ENCODE data around the gene ATE1. TPM values are rescaled to one million over a fixed set of nuclear protein-coding genes. Genes with fewer than 3 reads are reported as not detected.
A peak's percentile ranks its signal among the peaks of the same experiment; 100 is the strongest.

Gene ATE1
- polyA plus RNA-seq, 2 of the 4 experiments (the other 2 are of a cell fraction): 27.2 to 58.8 TPM

DNA sequence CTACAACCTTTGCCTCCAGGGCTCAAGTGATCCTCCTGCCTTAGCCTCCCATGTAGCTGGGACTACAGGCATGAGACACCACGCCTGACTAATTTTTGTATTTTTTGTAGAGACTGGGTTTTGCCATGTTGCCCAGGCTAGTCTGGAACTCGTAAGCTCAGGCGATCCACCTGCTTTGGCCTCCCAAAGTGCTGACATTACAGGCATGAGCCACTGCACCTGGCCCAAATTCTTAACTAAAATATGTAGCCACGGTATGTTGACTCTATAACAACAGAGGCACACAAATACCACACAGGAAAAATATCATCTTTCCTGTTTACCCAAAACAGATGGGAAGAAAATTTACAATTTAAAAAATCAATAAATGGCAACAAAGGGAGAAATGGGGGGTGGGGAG lies 115.8 kb downstream of the ATE1 start:
- CTCF ChIA-PET: interaction anchor here (0.9 to 2.3 kb wide), 2 partner anchors 12 to 74 kb away, joined by 3 to 10 read pairs; no protein-coding TSS in a partner anchor
- no peak for DNase-seq (ENCODE audit: low read depth in 1 of 2, low spot score in 1 of 2)
- Histone ChIP-seq H3K4me3 (no peak overlapping the region), H3K9me3 (no peaks in the 10 kb centered on the region), H3K4me1 (no peaks in the 10 kb centered on the region), H3K27ac (no peak overlapping the region), H3K4me2 (no peak overlapping the region)
- POLR2A ChIA-PET: no interaction called here
- 72% methylated on average over 4 of the region's 4 CpGs for WGBS (ENCODE audit: missing lambda C conversion rate)
- no peak for FAIRE-seq
- no peak for ATAC-seq
- no peak for TF ChIP-seq BCL3 (IDR thresholded peaks at IDR 0.05)
- no peak for TF ChIP-seq BHLHE40 (IDR thresholded peaks at IDR 0.05; ENCODE audit: low read depth, low read length)
- TF ChIP-seq FOSL2 (IDR thresholded peaks at IDR 0.05): no peak
- TF ChIP-seq FOSL2 (CRISPR knock-in tag; IDR thresholded peaks at IDR 0.05): no peak
- TF ChIP-seq HEYL (CRISPR knock-in tag; IDR thresholded peaks at IDR 0.05): no peak
- no peak for TF ChIP-seq POLR2AphosphoS2 (conservative IDR thresholded peaks at IDR 0.05; ENCODE audit: low read length)
- TF ChIP-seq RAD21 (conservative IDR thresholded peaks at IDR 0.05 in 1 of 2, IDR thresholded peaks at IDR 0.05 in 1 of 2): no peak
- TF ChIP-seq RFX5 (IDR thresholded peaks at IDR 0.05): no peak
- no peak for TF ChIP-seq FOSB (CRISPR knock-in tag; IDR thresholded peaks at IDR 0.05)
- TF ChIP-seq ESRRA (IDR thresholded peaks at IDR 0.05; ENCODE audit: borderline replicate concordance, low read length): no peak
- TF ChIP-seq TFCP2L1 (CRISPR knock-in tag; IDR thresholded peaks at IDR 0.05): no peak
- TF ChIP-seq RNF2 (IDR thresholded peaks at IDR 0.05; ENCODE audit: borderline replicate concordance, low read depth): no peak
- TF ChIP-seq TP53 (CRISPR knock-in tag; IDR thresholded peaks at IDR 0.05): no peak
- no peak for TF ChIP-seq SMC3 (IDR thresholded peaks at IDR 0.05)
- TF ChIP-seq ATOH8 (CRISPR knock-in tag; IDR thresholded peaks at IDR 0.05; ENCODE audit: low read depth): no peak

GRCh38 chr10:121811386-121811785 lies 116.4 kb downstream of the ATE1 start:
- H3K9me3 ChIP-seq: no peaks in the 10 kb centered on the region
- H3K4me3 ChIP-seq: no peak overlapping the region
- POLR2A ChIA-PET: no interaction called here
- no peak overlapping the region for H3K27ac ChIP-seq
- DNase-seq (ENCODE audit: low read depth in 1 of 2, low spot score in 1 of 2) (no peak), ATAC-seq (no peak), FAIRE-seq (no peak)
- H3K4me2 ChIP-seq: no peak overlapping the region
- WGBS (ENCODE audit: missing lambda C conversion rate): 86% methylated on average over 2 of the region's 2 CpGs
- CTCF ChIA-PET: interaction anchor here (0.9 to 2.3 kb wide), 2 partner anchors 13 to 75 kb away, joined by 3 to 10 read pairs; no protein-coding TSS in a partner anchor
- no peaks in the 10 kb centered on the region for H3K4me1 ChIP-seq
- TF ChIP-seq JUNB (IDR thresholded peaks at IDR 0.05): no peak
- TF ChIP-seq, protein P1, sequence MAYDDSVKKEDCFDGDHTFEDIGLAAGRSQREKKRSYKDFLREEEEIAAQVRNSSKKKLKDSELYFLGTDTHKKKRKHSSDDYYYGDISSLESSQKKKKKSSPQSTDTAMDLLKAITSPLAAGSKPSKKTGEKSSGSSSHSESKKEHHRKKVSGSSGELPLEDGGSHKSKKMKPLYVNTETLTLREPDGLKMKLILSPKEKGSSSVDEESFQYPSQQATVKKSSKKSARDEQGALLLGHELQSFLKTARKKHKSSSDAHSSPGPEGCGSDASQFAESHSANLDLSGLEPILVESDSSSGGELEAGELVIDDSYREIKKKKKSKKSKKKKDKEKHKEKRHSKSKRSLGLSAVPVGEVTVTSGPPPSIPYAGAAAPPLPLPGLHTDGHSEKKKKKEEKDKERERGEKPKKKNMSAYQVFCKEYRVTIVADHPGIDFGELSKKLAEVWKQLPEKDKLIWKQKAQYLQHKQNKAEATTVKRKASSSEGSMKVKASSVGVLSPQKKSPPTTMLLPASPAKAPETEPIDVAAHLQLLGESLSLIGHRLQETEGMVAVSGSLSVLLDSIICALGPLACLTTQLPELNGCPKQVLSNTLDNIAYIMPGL (CRISPR knock-in tag; IDR thresholded peaks at IDR 0.05; ENCODE audit: borderline replicate concordance): no peak
- TF ChIP-seq JUN (IDR thresholded peaks at IDR 0.05): no peak
- TF ChIP-seq RARB (CRISPR knock-in tag; IDR thresholded peaks at IDR 0.05): no peak

- DNase-seq (ENCODE audit: low read depth in 1 of 2, low spot score in 1 of 2): no peak
- ChIA-PET POLR2A (no interaction called here), CTCF (interaction anchor here (0.6 to 1.5 kb wide), 2 partner anchors 12 to 15 kb away, joined by 4 to 5 read pairs; no protein-coding TSS in a partner anchor)
- H3K9me3 ChIP-seq: no peaks in the 10 kb centered on the region
- H3K4me3 ChIP-seq: no peak overlapping the region
- no peak overlapping the region for H3K27ac ChIP-seq
- no peak for TF ChIP-seq BHLHE40 (IDR thresholded peaks at IDR 0.05; ENCODE audit: low read depth, low read length)
- TF ChIP-seq PHF8 (IDR thresholded peaks at IDR 0.05; ENCODE audit: borderline replicate concordance, low read depth): no peak
- TF ChIP-seq ELK1 (IDR thresholded peaks at IDR 0.05; ENCODE audit: low read depth, low read length): no peak
- no peak for TF ChIP-seq ZFP36 (IDR thresholded peaks at IDR 0.05; ENCODE audit: borderline replicate concordance, partially characterized antibody)
- no peak for TF ChIP-seq RFX5 (IDR thresholded peaks at IDR 0.05)
- TF ChIP-seq MAZ (IDR thresholded peaks at IDR 0.05; ENCODE audit: borderline replicate concordance, low read depth, low read length): no peak
- no peak for TF ChIP-seq CBX8 (IDR thresholded peaks at IDR 0.05)
- TF ChIP-seq SREBF2 (IDR thresholded peaks at IDR 0.05): no peak
- TF ChIP-seq, protein P2, sequence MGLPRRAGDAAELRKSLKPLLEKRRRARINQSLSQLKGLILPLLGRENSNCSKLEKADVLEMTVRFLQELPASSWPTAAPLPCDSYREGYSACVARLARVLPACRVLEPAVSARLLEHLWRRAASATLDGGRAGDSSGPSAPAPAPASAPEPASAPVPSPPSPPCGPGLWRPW (IDR thresholded peaks at IDR 0.05): no peak
- TF ChIP-seq TP53 (CRISPR knock-in tag; IDR thresholded peaks at IDR 0.05): no peak
- TF ChIP-seq ATOH8 (CRISPR knock-in tag; IDR thresholded peaks at IDR 0.05; ENCODE audit: low read depth): no peak
- TF ChIP-seq HEYL (CRISPR knock-in tag; IDR thresholded peaks at IDR 0.05): no peak
- no peak for TF ChIP-seq MAX (IDR thresholded peaks at IDR 0.05)
- TF ChIP-seq NPAS2 (CRISPR knock-in tag; IDR thresholded peaks at IDR 0.05; ENCODE audit: borderline replicate concordance): no peak
- TF ChIP-seq HOXB13 (CRISPR knock-in tag; IDR thresholded peaks at IDR 0.05; ENCODE audit: low read depth): no peak
- no peak overlapping the region for H3K4me2 ChIP-seq
- peak; percentile 39 for FAIRE-seq
- ATAC-seq: no peak
- 59% methylated on average over 2 of the region's 2 CpGs for WGBS (ENCODE audit: missing lambda C conversion rate)
- no peaks in the 10 kb centered on the region for H3K4me1 ChIP-seq
These were observed 119.0 kb downstream of the ATE1 start for GRCh38 chr10:121808835-121809234.

Data from A549 (cell line).